Peyer's patch (tissue), 4 donors: ENCODE data around the gene PML. TPM values are rescaled to one million over a fixed set of nuclear protein-coding genes. Genes with fewer than 3 reads are reported as not detected.
A peak's percentile ranks its signal among the peaks of the same experiment; 100 is the strongest.

Experiments
- DNase-seq, 3 donors: peaks; one replicate each; pipeline ENCODE4 v3.0.0-alpha.2; 2017 to 2019
- H3K27ac ChIP-seq, 4 donors: fragments of 200-600 bp; sonication (generic); one replicate each; pipeline ENCODE4 v1.5.1; 2016 to 2019
- H3K27me3 ChIP-seq, 2 donors: fragments of 200-600 bp; sonication (generic); one replicate each; pipeline ENCODE4 v1.5.1; 2019
- H3K36me3 ChIP-seq, 3 donors: fragments of 200-600 bp; sonication (generic); one replicate each; pipeline ENCODE4 v1.5.1; 2016 to 2019
- H3K4me1 ChIP-seq, 4 donors: fragments of 200-600 bp; sonication (generic); one replicate each; pipeline ENCODE4 v1.5.1; 2016 to 2019
- H3K4me3 ChIP-seq, 4 donors: fragments of 200-600 bp; sonication (generic); 1 replicate in 3 of 4; 2 replicates in 1 of 4; pipeline ENCODE4 v1.5.1; 2016 to 2019; ENCODE audit warnings: mild to moderate bottlenecking in 1 of 4
- H3K9me3 ChIP-seq, 4 donors: fragments of 200-600 bp; sonication (generic); one replicate each; pipeline ENCODE4 v1.5.1; 2016 to 2019; ENCODE audit warnings: mild to moderate bottlenecking in 1 of 4
- POLR2A ChIP-seq, 2 donors: fragments of 450-650 bp; IDR thresholded peaks; one replicate each; pipeline ENCODE4 v1.5.1; 2017; ENCODE audit warnings: antibody characterized with exemption in 2 of 2, mild to moderate bottlenecking in 2 of 2, moderate library complexity in 2 of 2
- total RNA-seq, 4 donors: library from RNA; depleted of rRNA; stranded (reverse); fragments of >200 nt; gene quantifications; one replicate each; pipeline ENCODE4 v1.1.0, GENCODE V29; 2016
- TF ChIP-seq, protein P1 (sequence below), 6 experiments: fragments of 450-650 bp in 4 of 6; fragments of 200-600 bp in 2 of 6; sonication (generic) in 1 of 6; IDR thresholded peaks; one replicate each; pipeline ENCODE4 v1.5.1; 2017 to 2019; ENCODE audit warnings: antibody characterized with exemption in 6 of 6, mild to moderate bottlenecking in 3 of 6, moderate library complexity in 1 of 6

Gene PML
- total RNA-seq, 4 donors from 2014 or later: 52.4 to 116 (median 82.9) TPM

DNA sequence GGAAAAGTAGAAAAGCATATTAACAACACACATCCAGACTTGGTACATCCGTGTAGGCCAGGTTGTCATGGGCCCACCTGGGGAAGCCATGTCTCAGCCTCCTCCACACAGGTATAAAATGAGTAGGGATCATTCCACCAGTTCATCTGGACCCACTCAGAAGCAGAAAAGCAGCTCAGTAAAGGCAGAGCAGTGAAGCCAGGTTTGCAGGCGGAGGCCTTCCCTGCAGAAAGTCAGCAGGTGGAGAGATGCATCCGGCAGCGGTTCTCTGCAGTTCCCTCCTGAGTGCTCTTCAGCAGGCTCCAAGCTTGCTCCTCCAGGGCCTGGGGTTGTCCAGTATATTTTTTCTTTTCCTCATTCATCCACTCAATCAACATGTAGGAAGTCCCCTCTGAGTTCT is 46.1 kb upstream of the PML start:
- Histone ChIP-seq H3K4me1 (peaks cover 3 to 23% (median 11%) of the 10 kb centered on the region in 4 donors), H3K27ac (no peak overlapping the region), H3K27me3 (no peaks in the 10 kb centered on the region), H3K9me3 (no peaks in the 10 kb centered on the region), H3K36me3 (no peaks in the 10 kb centered on the region), H3K4me3 (no peak overlapping the region)
- TF ChIP-seq POLR2A (IDR thresholded peaks at IDR 0.05): no peak
- TF ChIP-seq, protein P1, sequence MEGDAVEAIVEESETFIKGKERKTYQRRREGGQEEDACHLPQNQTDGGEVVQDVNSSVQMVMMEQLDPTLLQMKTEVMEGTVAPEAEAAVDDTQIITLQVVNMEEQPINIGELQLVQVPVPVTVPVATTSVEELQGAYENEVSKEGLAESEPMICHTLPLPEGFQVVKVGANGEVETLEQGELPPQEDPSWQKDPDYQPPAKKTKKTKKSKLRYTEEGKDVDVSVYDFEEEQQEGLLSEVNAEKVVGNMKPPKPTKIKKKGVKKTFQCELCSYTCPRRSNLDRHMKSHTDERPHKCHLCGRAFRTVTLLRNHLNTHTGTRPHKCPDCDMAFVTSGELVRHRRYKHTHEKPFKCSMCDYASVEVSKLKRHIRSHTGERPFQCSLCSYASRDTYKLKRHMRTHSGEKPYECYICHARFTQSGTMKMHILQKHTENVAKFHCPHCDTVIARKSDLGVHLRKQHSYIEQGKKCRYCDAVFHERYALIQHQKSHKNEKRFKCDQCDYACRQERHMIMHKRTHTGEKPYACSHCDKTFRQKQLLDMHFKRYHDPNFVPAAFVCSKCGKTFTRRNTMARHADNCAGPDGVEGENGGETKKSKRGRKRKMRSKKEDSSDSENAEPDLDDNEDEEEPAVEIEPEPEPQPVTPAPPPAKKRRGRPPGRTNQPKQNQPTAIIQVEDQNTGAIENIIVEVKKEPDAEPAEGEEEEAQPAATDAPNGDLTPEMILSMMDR (IDR thresholded peaks at IDR 0.05): no peak
- DNase-seq: peak in 1 of 3 donors; percentile 16

DNA sequence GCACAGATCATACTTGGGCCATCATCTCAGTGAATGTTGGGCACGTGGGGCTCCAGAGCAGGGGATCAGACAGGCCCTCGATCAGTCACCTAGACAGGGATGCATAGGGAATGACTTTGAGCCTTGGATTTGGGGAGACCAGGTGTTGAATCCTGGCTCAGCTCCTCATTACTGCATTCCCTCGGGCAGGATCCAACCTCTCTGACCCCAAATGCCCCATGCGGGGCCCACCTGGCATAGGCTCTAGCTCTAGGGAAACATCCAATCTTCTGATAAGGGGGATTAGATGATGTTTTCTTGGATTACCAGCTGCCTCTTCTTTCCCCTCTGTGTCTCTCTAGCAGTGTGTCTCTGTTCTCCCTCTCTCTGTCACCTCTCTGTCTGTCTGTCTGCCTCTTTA is 45.5 kb upstream of the PML start:
- DNase-seq: peak in 1 of 3 donors; percentile 14
- no peak for TF ChIP-seq POLR2A (IDR thresholded peaks at IDR 0.05)
- TF ChIP-seq, protein P1 (IDR thresholded peaks at IDR 0.05): no peak
- H3K36me3 ChIP-seq: no peaks in the 10 kb centered on the region
- H3K27me3 ChIP-seq: no peaks in the 10 kb centered on the region
- no peak overlapping the region for H3K4me3 ChIP-seq
- no peak overlapping the region for H3K27ac ChIP-seq
- peaks cover 3 to 23% (median 11%) of the 10 kb centered on the region in 4 donors for H3K4me1 ChIP-seq
- H3K9me3 ChIP-seq: no peaks in the 10 kb centered on the region

DNA sequence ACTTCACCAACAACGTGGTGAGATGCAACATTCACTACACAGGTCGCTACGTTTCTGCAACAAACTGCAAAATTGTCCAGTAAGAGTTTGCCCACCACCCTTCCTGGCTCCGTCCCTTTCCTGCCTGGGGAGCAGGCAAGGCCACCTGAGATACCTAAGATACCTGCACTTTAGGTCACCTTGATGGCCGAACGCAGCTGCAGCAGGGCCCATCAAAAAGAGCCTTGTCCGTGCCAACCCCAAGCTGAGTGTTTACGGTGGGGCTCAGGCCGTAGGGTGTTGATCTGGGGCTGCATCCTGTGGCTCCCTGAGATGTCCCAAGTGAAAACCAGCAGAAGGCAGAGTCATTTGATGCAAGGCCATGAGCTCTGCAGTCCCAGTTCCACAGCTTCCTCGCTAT is 45.0 kb upstream of the PML start:
- TF ChIP-seq, protein P1 (IDR thresholded peaks at IDR 0.05): no peak

DNA sequence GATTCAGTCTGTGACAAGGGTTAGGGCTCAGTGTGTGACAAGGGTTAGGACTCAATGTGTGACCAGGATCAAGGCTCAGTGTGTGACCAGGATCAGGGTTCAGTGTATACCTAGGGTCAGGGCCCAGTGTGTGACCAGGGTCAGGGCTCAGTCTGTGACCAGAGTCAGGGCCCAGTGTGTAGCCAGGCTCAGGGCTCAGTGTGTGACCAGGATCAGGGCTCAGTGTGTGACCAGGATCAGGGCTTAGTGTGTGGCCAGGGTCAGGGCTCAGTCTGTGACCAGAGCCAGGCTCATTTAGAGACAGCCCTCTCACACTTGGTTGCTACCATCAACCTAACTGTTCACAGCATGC is 44.1 kb upstream of the PML start:
- H3K4me3 ChIP-seq: no peak overlapping the region
- peaks cover 3 to 19% (median 11%) of the 10 kb centered on the region in 4 donors for H3K4me1 ChIP-seq
- no peak for TF ChIP-seq POLR2A (IDR thresholded peaks at IDR 0.05)
- TF ChIP-seq, protein P1 (IDR thresholded peaks at IDR 0.05): no peak
- H3K27ac ChIP-seq: peak overlapping the region; percentile 7 to 93 (median 62)
- H3K27me3 ChIP-seq: no peaks in the 10 kb centered on the region
- no peaks in the 10 kb centered on the region for H3K36me3 ChIP-seq
- DNase-seq: peak in 1 of 3 donors; percentile 35
- no peaks in the 10 kb centered on the region for H3K9me3 ChIP-seq

More for the DNA sequence above, 45.0 kb upstream of the PML start:
- no peaks in the 10 kb centered on the region for H3K9me3 ChIP-seq
- DNase-seq: peak in 1 of 3 donors; percentile 34
- no peaks in the 10 kb centered on the region for H3K36me3 ChIP-seq
- H3K27ac ChIP-seq: no peak overlapping the region
- no peak overlapping the region for H3K4me3 ChIP-seq
- peaks cover 3 to 19% (median 11%) of the 10 kb centered on the region in 4 donors for H3K4me1 ChIP-seq
- H3K27me3 ChIP-seq: no peaks in the 10 kb centered on the region

DNA sequence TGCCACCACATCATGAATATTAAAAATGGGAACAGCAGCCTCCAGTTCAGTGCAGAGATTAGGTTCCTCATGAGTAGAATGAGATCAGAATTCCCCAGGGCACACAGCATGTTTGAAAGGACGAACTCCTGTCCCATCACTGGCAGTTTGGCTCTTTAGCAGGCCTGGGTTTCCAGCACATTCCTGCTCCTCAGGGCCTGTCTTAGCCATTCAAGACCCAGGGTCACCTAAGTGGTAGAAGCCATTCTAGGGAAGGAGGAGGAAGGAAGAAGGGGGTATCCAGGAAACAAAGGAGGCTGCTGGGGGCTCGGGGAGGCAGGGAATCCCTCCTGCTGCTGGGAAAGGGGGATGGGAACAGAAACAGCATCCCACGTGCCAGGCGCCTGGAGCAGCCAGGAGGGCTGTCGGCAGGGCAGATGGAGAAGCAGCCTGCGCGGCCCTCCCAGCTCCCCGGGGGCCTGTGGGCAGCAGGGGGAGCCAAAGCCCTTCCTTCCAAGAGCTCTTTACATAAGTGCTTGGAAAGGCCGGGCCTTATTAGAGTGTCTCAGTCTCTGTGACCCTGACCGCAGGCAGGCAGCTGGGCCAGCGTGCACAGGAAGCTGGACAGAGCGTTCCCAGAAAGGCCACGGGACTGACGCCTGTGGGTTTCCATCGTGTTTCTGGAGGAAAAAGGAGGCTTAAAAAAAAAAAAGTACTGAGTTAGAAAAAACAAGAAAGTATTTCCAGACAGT is 43.5 kb upstream of the PML start:
- H3K4me1 ChIP-seq: peaks cover 3 to 19% (median 11%) of the 10 kb centered on the region in 4 donors
- peak overlapping the region; percentile 68 to 94 (median 88) for H3K27ac ChIP-seq
- peak; percentile 76 to 92 (median 76) for DNase-seq
- TF ChIP-seq POLR2A (IDR thresholded peaks at IDR 0.05): no peak
- TF ChIP-seq, protein P1 (IDR thresholded peaks at IDR 0.05): peak in 5 of 6 experiments; percentile 42 to 70 (median 67)
- no peaks in the 10 kb centered on the region for H3K9me3 ChIP-seq
- H3K4me3 ChIP-seq: no peak overlapping the region
- H3K36me3 ChIP-seq: no peaks in the 10 kb centered on the region
- H3K27me3 ChIP-seq: no peaks in the 10 kb centered on the region
